Panc1 (cell line): ENCODE measurements around the gene KCNAB1. TPM values are rescaled to one million over a fixed set of nuclear protein-coding genes. Genes with fewer than 3 reads are reported as not detected.

Experiments used
- ATAC-seq: fragments of 200-7000 bp; cut with Tn5 transposase; 2 replicates; pipeline ENCODE4 v1.9.1; 2020; ENCODE audit warnings: mild to moderate bottlenecking, moderate library complexity
- BruUV-seq: library from RNA; stranded (reverse); fragments of 400-500 nt; replicated peaks from 2 replicates; lab custom pipeline; 2021; lab: Mats Ljungman, UMichigan
- CTCF ChIA-PET: fragments of 300-600 bp; sonication (Branson Sonifier 250); formaldehyde crosslinking; loops from one replicate; lab custom pipeline; 2022; ENCODE audit warnings: antibody characterized with exemption; lab: Charles Lee
- POLR2A ChIA-PET: fragments of 300-600 bp; sonication (Branson Sonifier 250); formaldehyde crosslinking; loops from one replicate; lab custom pipeline; 2022; ENCODE audit warnings: antibody characterized with exemption; lab: Charles Lee
- DNase-seq: peaks from one replicate; pipeline ENCODE4 v3.0.0-alpha.2; 2010; ENCODE audit warnings: low read depth, low spot score
- H3K27ac ChIP-seq: 2 replicates; pipeline ENCODE4 v1.5.1; 2011; ENCODE audit warnings: mild to moderate bottlenecking, low read length, inconsistent platforms
- H3K27me3 ChIP-seq: fragments of 200-500 bp; sonication (Bioruptor generic); 2 replicates; pipeline ENCODE4 v1.6.0; 2014; ENCODE audit warnings: low read length, inconsistent platforms; ENCODE audit not compliant: control insufficient read depth, insufficient read depth
- H3K36me3 ChIP-seq: fragments of 200-500 bp; sonication (Bioruptor generic); 2 replicates; pipeline ENCODE4 v1.5.1; 2014; ENCODE audit warnings: inconsistent platforms, mild to moderate bottlenecking, low read length, moderate library complexity; ENCODE audit not compliant: control insufficient read depth, insufficient read depth
- H3K4me1 ChIP-seq: 2 replicates; pipeline ENCODE4 v1.5.1; 2011; ENCODE audit warnings: inconsistent platforms, mild to moderate bottlenecking, low read length, moderate library complexity; ENCODE audit not compliant: control insufficient read depth, insufficient read depth
- H3K4me3 ChIP-seq, 2 experiments: 2 replicates each; pipeline ENCODE4 v1.5.1; 2011 to 2012; ENCODE audit warnings: low read depth in 2 of 2, low read length in 2 of 2, mild to moderate bottlenecking in 2 of 2, inconsistent platforms in 1 of 2, moderate library complexity in 1 of 2
- H3K9me3 ChIP-seq: fragments of 200-500 bp; sonication (Bioruptor generic); 2 replicates; pipeline ENCODE4 v1.5.1; 2014; ENCODE audit warnings: low read depth, mild to moderate bottlenecking, inconsistent platforms, low read length, moderate library complexity; ENCODE audit not compliant: control insufficient read depth, insufficient read depth
- CTCF ChIP-seq: fragments of 450-650 bp; IDR thresholded peaks from 2 replicates; pipeline ENCODE4 v1.5.1; 2017; ENCODE audit warnings: mild to moderate bottlenecking
- POLR2AphosphoS5 ChIP-seq: IDR thresholded peaks from 2 replicates; pipeline ENCODE4 v1.6.1; 2012; ENCODE audit warnings: mild to moderate bottlenecking, low read depth, low read length, moderate library complexity
- REST ChIP-seq, 2 experiments: IDR thresholded peaks; 2 replicates each; pipeline ENCODE4 v1.6.1; 2011 to 2012; ENCODE audit warnings: low read depth in 2 of 2, control low read depth in 1 of 2, low read length in 1 of 2, mild to moderate bottlenecking in 1 of 2, moderate library complexity in 1 of 2; ENCODE audit not compliant: insufficient read depth in 1 of 2
- SIN3A ChIP-seq: IDR thresholded peaks from 2 replicates; pipeline ENCODE4 v1.6.1; 2012; ENCODE audit warnings: low read depth, mild to moderate bottlenecking, low read length, moderate library complexity, borderline replicate concordance; ENCODE audit not compliant: insufficient read depth
- TCF7L2 ChIP-seq: IDR thresholded peaks from 2 replicates; pipeline ENCODE4 v1.6.1; 2011; ENCODE audit warnings: mild to moderate bottlenecking, low read depth, low read length, inconsistent platforms
- in situ Hi-C: cut with HindIII; loops from 2 replicates; pipeline ENCODE4 v1.10.0; 2016; ENCODE audit warnings: low sequenced_read_pairs, low pct_unique_long_range_greater_than_20kb
- intact Hi-C: fragments of 100-400 bp; cut with micrococcal nuclease; formaldehyde crosslinking; loops from one replicate; pipeline ENCODE4 v1.10.0; 2022; ENCODE audit not compliant: unreplicated experiment
- total RNA-seq: library from RNA; stranded (reverse); gene quantifications from one replicate; pipeline ENCODE4 v1.2.1, GENCODE V29; 2021; ENCODE audit not compliant: unreplicated experiment

KCNAB1 gene
- total RNA-seq, 1 experiment from 2014 or later: not detected

- Histone ChIP-seq H3K9me3 (no peaks in the 10 kb centered on the region), H3K27ac (no peak overlapping the region), H3K27me3 (peaks cover 29% of the 10 kb centered on the region), H3K4me3 (no peak overlapping the region), H3K36me3 (no peaks in the 10 kb centered on the region), H3K4me1 (no peaks in the 10 kb centered on the region)
- in situ Hi-C loops (no loop called here), intact Hi-C loops (no loop called here)
- BruUV-seq: no TSS peak
- DNase-seq: no peak
- no peak for ATAC-seq
- TF ChIP-seq SIN3A: no peak
- TF ChIP-seq CTCF: no peak
- TF ChIP-seq TCF7L2: no peak
- TF ChIP-seq POLR2AphosphoS5: no peak
- no peak for TF ChIP-seq REST (IDR thresholded peaks at IDR 0.05; ENCODE audit: insufficient read depth in 1 of 2, low read depth in 2 of 2, low read length in 1 of 2)
- ChIA-PET POLR2A (no interaction called here), CTCF (interaction anchor here (1.6 kb wide), 1 partner anchor 9 kb away, joined by 4 read pairs; no protein-coding TSS in a partner anchor)
These were observed 23.7 kb downstream of the KCNAB1 start for GRCh38 chr3:156144060-156144459.

- in situ Hi-C loops: no loop called here
These were observed 25.5 kb downstream of the KCNAB1 start for GRCh38 chr3:156145866-156146265.

More at GRCh38 chr3:156145866-156146265, 25.5 kb downstream of the KCNAB1 start:
- intact Hi-C loops: no loop called here
- Histone ChIP-seq H3K36me3 (no peaks in the 10 kb centered on the region), H3K4me1 (no peaks in the 10 kb centered on the region), H3K4me3 (no peak overlapping the region), H3K9me3 (no peaks in the 10 kb centered on the region), H3K27ac (no peak overlapping the region), H3K27me3 (peaks cover 24% of the 10 kb centered on the region)
- ATAC-seq: no peak
- DNase-seq: no peak
- ChIA-PET CTCF (interaction anchor here (0.6 kb wide), 1 partner anchor 102 kb away, joined by 6 read pairs; no protein-coding TSS in a partner anchor), POLR2A (no interaction called here)
- TF ChIP-seq CTCF (no peak), SIN3A (no peak), REST (IDR thresholded peaks at IDR 0.05; ENCODE audit: insufficient read depth in 1 of 2, low read depth in 2 of 2, low read length in 1 of 2) (no peak), POLR2AphosphoS5 (no peak), TCF7L2 (no peak)
- no TSS peak for BruUV-seq
